HG02943 (cell line): ENCODE measurements around the gene STAT6.

Source experiments
- ATAC-seq: cut with Tn5 transposase; IDR thresholded peaks from one replicate; pipeline ENCODE4 v1.9.1; 2021; ENCODE audit warnings: mild to moderate bottlenecking, low read depth, moderate library complexity; ENCODE audit not compliant: unreplicated experiment

STAT6 gene

GRCh38 chr12:57111031-57111734 is at the start of gene STAT6:
Gene STAT6, minus strand, starts transcription at chr12:57111362. Its CDS starts 3,084 bp downstream, at chr12:57108278.
- peak; percentile 64 for ATAC-seq

GRCh38 chr12:57160741-57161140 is 49.6 kb upstream of the STAT6 start:
- no peak for ATAC-seq

- no peak for ATAC-seq
Observed at GRCh38 chr12:57160040-57160439, 48.9 kb upstream of the STAT6 start.

GRCh38 chr12:57159311-57159710 is 48.1 kb upstream of the STAT6 start:
- no peak for ATAC-seq

GRCh38 chr12:57158665-57159064 is 47.5 kb upstream of the STAT6 start:
- ATAC-seq, result no peak

- ATAC-seq, result no peak
Observed at GRCh38 chr12:57158186-57158585, 47.0 kb upstream of the STAT6 start.

- ATAC-seq, result no peak
Observed at GRCh38 chr12:57157588-57158173, 46.5 kb upstream of the STAT6 start.

GRCh38 chr12:57156701-57157403 is 45.7 kb upstream of the STAT6 start:
- no peak for ATAC-seq

GRCh38 chr12:57154804-57155434 is 43.8 kb upstream of the STAT6 start:
- ATAC-seq, result no peak

- no peak for ATAC-seq
Observed at GRCh38 chr12:57154076-57154475, 42.9 kb upstream of the STAT6 start.

- ATAC-seq, result no peak
Observed at GRCh38 chr12:57153415-57153997, 42.3 kb upstream of the STAT6 start.

GRCh38 chr12:57152639-57153038 is 41.5 kb upstream of the STAT6 start:
- ATAC-seq, result no peak

GRCh38 chr12:57151741-57152630 is 40.8 kb upstream of the STAT6 start:
- ATAC-seq, result no peak

GRCh38 chr12:57150400-57151000 is 39.3 kb upstream of the STAT6 start:
- no peak for ATAC-seq

- no peak for ATAC-seq
Observed at GRCh38 chr12:57149245-57149900, 38.2 kb upstream of the STAT6 start.

GRCh38 chr12:57148469-57149244 is 37.5 kb upstream of the STAT6 start:
- no peak for ATAC-seq

GRCh38 chr12:57146961-57147944 is 36.1 kb upstream of the STAT6 start, which contains the start of gene LRP1-AS:
Gene LRP1-AS, minus strand, starts transcription at chr12:57147619.
- ATAC-seq, result no peak
